ENCODE results near the gene HS3ST2. TPM values are rescaled to one million over a fixed set of nuclear protein-coding genes. Genes with fewer than 3 reads are reported as not detected.
A peak's percentile ranks its signal among the peaks of the same experiment; 100 is the strongest.

HS3ST2 gene
- total and polyA plus RNA-seq, 2 experiments from 2014 or later = 1.4 to 3.2 TPM

DNA sequence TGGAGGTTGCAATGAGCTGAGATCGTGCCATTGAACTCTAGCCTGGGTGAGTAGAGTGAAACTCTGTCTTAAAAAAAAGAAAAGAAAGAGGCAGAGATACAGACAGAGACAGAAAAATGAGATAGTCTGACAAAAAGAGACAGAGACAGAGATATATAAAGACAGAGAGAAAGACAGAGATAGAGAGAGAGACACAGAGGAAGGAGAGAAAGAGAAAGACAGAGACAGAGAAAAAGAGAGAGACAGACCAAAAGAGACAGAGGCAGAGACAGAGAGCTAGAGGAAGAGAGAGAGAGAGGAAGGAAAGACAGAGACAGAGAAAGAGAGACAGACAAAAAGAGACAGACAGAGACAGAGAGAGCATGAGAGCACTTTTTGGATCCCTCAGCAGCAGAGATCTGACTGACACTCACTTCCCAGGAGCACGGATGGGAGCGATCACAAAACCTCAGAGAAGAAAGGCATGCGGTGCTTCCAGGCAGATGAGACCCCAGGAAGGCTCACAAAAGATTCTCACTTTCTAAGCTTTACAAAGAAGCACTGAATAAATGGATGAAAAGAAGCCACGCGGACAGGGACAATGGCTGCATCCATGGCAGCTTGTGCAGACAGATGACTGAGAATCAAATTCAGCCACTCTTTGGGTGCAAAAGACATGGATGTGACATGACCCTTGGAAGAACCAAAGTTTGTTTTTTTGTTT is 38.6 kb upstream of the HS3ST2 start:
- no peaks in the 10 kb centered on the region for H3K36me3 ChIP-seq (ENCODE audit: insufficient read depth)
- H3K4me1 Mint-ChIP-seq = peaks cover 7% of the 10 kb centered on the region; the same call in 1 of the 3 replicates
- H3K4me2 ChIP-seq = no peak overlapping the region
- no peaks in the 10 kb centered on the region for H3K36me3 Mint-ChIP-seq (ENCODE audit: low read depth)
- no peaks in the 10 kb centered on the region for H3F3A ChIP-seq (replicated peaks; ENCODE audit: low read depth)
- H3K4me1 ChIP-seq (ENCODE audit: insufficient read depth) = no peaks in the 10 kb centered on the region
- no peaks in the 10 kb centered on the region for H4K20me1 ChIP-seq (replicated peaks; ENCODE audit: insufficient read depth)
- no peak overlapping the region for H3K4me3 ChIP-seq
- ATAC-seq = peak; percentile 69
- DNase-seq (ENCODE audit: low spot score) = no peak
- H3K27ac ChIP-seq (ENCODE audit: low read depth) = no peak overlapping the region
- H3K9me3 Mint-ChIP-seq = no peaks in the 10 kb centered on the region; the same call in 2 of the 3 replicates
- H3K4me3 Mint-ChIP-seq = no peak overlapping the region
- no peaks in the 10 kb centered on the region for H3K79me2 ChIP-seq (replicated peaks; ENCODE audit: insufficient read depth)
- H3K27me3 Mint-ChIP-seq (ENCODE audit: insufficient read depth, low read depth, poor library complexity) = no peaks in the 10 kb centered on the region
- H3K27me3 ChIP-seq (ENCODE audit: insufficient read depth) = no peaks in the 10 kb centered on the region
- H3K27ac Mint-ChIP-seq = no peak overlapping the region
- H2AFZ ChIP-seq = peak overlapping the region; percentile 92
- TF ChIP-seq POLR2AphosphoS5 (IDR thresholded peaks at IDR 0.05; ENCODE audit: low read depth) (no peak), REST (IDR thresholded peaks at IDR 0.05; ENCODE audit: unreplicated experiment) (no peak), CREB1 (CRISPR knock-in tag; IDR thresholded peaks at IDR 0.05; ENCODE audit: low read depth) (no peak), ZNF462 (CRISPR knock-in tag; IDR thresholded peaks at IDR 0.05) (no peak), EZH2 (IDR thresholded peaks at IDR 0.05; ENCODE audit: low read depth, unreplicated experiment) (no peak), ZNF114 (CRISPR knock-in tag; IDR thresholded peaks at IDR 0.05) (no peak), CTCF (conservative IDR thresholded peaks at IDR 0.05; ENCODE audit: low read depth in 2 of 2) (no peak), JUNB (IDR thresholded peaks at IDR 0.05; ENCODE audit: unreplicated experiment) (no peak), ZNF331 (CRISPR knock-in tag; IDR thresholded peaks at IDR 0.05; ENCODE audit: low read depth) (no peak), EZH2phosphoT487 (IDR thresholded peaks at IDR 0.05; ENCODE audit: unreplicated experiment) (no peak), NANOG (IDR thresholded peaks at IDR 0.05; ENCODE audit: borderline replicate concordance) (no peak)
- H3K9me2 ChIP-seq (ENCODE audit: insufficient read depth) = 0 out of 2 replicates have a peak, but pooled peaks cover 5% of the 10 kb centered on the region

Measured in GM23338 (cell line).